Tibial nerve (tissue), 4 donors: ENCODE data around the gene MPHOSPH10. TPM values are rescaled to one million over a fixed set of nuclear protein-coding genes. Genes with fewer than 3 reads are reported as not detected.
"Not testable (repeated sequence)": the region's sequence is repeated elsewhere in the genome, so short reads cannot be mapped to it uniquely, and the experiment has no call there.

Source experiments
- DNase-seq, 2 donors: peaks; one replicate each; pipeline ENCODE4 v3.0.0-alpha.2; 2019; ENCODE audit warnings: low spot score in 2 of 2
- H3K27ac ChIP-seq, 4 donors: fragments of 200-600 bp; sonication (generic) in 3 of 4; one replicate each; pipeline ENCODE4 v1.5.1; 2017 to 2019; ENCODE audit warnings: mild to moderate bottlenecking in 1 of 4
- H3K27me3 ChIP-seq, 2 donors: fragments of 200-600 bp; sonication (generic) in 1 of 2; one replicate each; pipeline versions ENCODE4 v1.5.1 to v1.6.0; 2017 to 2019
- H3K36me3 ChIP-seq, 3 donors: fragments of 200-600 bp; sonication (generic); one replicate each; pipeline ENCODE4 v1.5.1; 2018 to 2019
- H3K4me1 ChIP-seq, 4 donors: fragments of 200-600 bp; sonication (generic) in 3 of 4; one replicate each; pipeline ENCODE4 v1.5.1; 2017 to 2019
- H3K4me3 ChIP-seq, 4 donors: fragments of 200-600 bp; sonication (generic) in 3 of 4; one replicate each; pipeline ENCODE4 v1.5.1; 2017 to 2019; ENCODE audit warnings: mild to moderate bottlenecking in 1 of 4, moderate library complexity in 1 of 4
- H3K9me3 ChIP-seq, 4 donors: fragments of 200-600 bp; sonication (generic) in 3 of 4; one replicate each; pipeline ENCODE4 v1.5.1; 2017 to 2019
- EP300 ChIP-seq, 2 donors: sonication (generic); formaldehyde crosslinking; IDR thresholded peaks; one replicate each; pipeline ENCODE4 v1.6.1; 2017; ENCODE audit warnings: antibody characterized with exemption in 2 of 2, mild to moderate bottlenecking in 1 of 2
- POLR2A ChIP-seq, 2 donors: fragments of 450-650 bp; IDR thresholded peaks; one replicate each; pipeline ENCODE4 v1.6.1; 2017; ENCODE audit warnings: antibody characterized with exemption in 2 of 2, mild to moderate bottlenecking in 2 of 2, moderate library complexity in 2 of 2
- WGBS, 2 donors: methylation state at CpG; one replicate each; pipeline ENCODE4 v1.1.5; 2018; 5-methylcytosine and 5-hydroxymethylcytosine counted together
- total RNA-seq, 4 donors: library from RNA; depleted of rRNA; stranded (reverse); fragments of >200 nt; gene quantifications; one replicate each; pipeline ENCODE4 v1.1.0, GENCODE V29; 2016
- TF ChIP-seq, protein P1 (sequence below), 5 experiments: fragments of 200-600 bp in 3 of 5; fragments of 450-650 bp in 2 of 5; sonication (generic) in 3 of 5; IDR thresholded peaks; one replicate each; pipeline ENCODE4 v1.5.1; 2016 to 2019; ENCODE audit warnings: antibody characterized with exemption in 5 of 5, mild to moderate bottlenecking in 3 of 5, moderate library complexity in 2 of 5

Gene MPHOSPH10
- total RNA-seq, 4 donors from 2014 or later, result 15.3 to 30.8 (median 16.6) TPM

DNA sequence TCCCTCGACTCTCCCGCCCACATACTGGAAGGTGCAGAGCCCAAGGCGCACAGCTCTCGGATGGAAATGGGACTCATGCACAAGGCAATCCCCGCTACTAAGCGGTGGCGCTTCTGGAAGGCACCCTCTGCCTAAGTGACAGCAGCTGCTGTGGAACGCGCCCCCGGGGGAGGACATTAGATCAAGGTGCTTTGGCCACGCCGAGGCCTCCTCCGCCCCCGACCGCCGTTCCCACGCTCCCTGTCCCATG lies 607 bp upstream of the MPHOSPH10 start:
- H3K4me3 ChIP-seq, result peak overlapping the region; percentile 68 to 99 (median 83)
- 0% methylated on average over 5 to 13 of the region's 17 CpGs for WGBS, 2 donors
- no peaks in the 10 kb centered on the region for H3K9me3 ChIP-seq
- H3K27ac ChIP-seq, result peak overlapping the region; percentile 90 to 96 (median 94)
- H3K36me3 ChIP-seq, result peaks cover 0 to 17% (median 0%) of the 10 kb centered on the region in 3 donors
- DNase-seq, result no peak
- no peak for TF ChIP-seq POLR2A (IDR thresholded peaks at IDR 0.05)
- TF ChIP-seq, protein P1, sequence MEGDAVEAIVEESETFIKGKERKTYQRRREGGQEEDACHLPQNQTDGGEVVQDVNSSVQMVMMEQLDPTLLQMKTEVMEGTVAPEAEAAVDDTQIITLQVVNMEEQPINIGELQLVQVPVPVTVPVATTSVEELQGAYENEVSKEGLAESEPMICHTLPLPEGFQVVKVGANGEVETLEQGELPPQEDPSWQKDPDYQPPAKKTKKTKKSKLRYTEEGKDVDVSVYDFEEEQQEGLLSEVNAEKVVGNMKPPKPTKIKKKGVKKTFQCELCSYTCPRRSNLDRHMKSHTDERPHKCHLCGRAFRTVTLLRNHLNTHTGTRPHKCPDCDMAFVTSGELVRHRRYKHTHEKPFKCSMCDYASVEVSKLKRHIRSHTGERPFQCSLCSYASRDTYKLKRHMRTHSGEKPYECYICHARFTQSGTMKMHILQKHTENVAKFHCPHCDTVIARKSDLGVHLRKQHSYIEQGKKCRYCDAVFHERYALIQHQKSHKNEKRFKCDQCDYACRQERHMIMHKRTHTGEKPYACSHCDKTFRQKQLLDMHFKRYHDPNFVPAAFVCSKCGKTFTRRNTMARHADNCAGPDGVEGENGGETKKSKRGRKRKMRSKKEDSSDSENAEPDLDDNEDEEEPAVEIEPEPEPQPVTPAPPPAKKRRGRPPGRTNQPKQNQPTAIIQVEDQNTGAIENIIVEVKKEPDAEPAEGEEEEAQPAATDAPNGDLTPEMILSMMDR (IDR thresholded peaks at IDR 0.05), result no peak
- no peak for TF ChIP-seq EP300 (IDR thresholded peaks at IDR 0.05)
- no peaks in the 10 kb centered on the region for H3K27me3 ChIP-seq
- H3K4me1 ChIP-seq, result peaks cover 0 to 53% (median 14%) of the 10 kb centered on the region in 4 donors

DNA sequence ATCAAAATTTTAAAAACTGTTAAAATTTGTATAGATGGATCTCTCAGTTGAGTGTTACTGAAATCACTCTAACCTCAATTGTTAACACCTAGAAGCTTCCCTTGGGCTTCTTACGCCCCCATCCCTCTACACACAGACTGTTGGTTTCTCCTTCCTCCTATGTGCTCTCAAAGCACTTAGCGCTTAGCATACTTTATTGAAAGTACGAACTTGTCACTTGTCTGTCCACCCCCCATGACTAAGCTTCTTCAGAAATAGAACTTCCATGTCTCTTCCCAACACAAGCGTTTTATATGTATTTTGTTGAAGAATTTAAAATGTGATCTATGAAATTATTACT lies 441 bp downstream of the MPHOSPH10 start:
- peak overlapping the region; percentile 68 to 99 (median 83) for H3K4me3 ChIP-seq
- TF ChIP-seq EP300 (IDR thresholded peaks at IDR 0.05) (no peak), POLR2A (IDR thresholded peaks at IDR 0.05) (no peak)
- TF ChIP-seq, protein P1 (IDR thresholded peaks at IDR 0.05), result no peak
- no peaks in the 10 kb centered on the region for H3K9me3 ChIP-seq
- DNase-seq, result no peak
- peaks cover 0 to 27% (median 0%) of the 10 kb centered on the region in 3 donors for H3K36me3 ChIP-seq
- H3K4me1 ChIP-seq, result peaks cover 0 to 53% (median 14%) of the 10 kb centered on the region in 4 donors
- WGBS, 2 donors, result 0% methylated on average over 4 of the region's 4 CpGs
- peak overlapping the region; percentile 90 to 96 (median 94) for H3K27ac ChIP-seq
- H3K27me3 ChIP-seq, result no peaks in the 10 kb centered on the region

DNA sequence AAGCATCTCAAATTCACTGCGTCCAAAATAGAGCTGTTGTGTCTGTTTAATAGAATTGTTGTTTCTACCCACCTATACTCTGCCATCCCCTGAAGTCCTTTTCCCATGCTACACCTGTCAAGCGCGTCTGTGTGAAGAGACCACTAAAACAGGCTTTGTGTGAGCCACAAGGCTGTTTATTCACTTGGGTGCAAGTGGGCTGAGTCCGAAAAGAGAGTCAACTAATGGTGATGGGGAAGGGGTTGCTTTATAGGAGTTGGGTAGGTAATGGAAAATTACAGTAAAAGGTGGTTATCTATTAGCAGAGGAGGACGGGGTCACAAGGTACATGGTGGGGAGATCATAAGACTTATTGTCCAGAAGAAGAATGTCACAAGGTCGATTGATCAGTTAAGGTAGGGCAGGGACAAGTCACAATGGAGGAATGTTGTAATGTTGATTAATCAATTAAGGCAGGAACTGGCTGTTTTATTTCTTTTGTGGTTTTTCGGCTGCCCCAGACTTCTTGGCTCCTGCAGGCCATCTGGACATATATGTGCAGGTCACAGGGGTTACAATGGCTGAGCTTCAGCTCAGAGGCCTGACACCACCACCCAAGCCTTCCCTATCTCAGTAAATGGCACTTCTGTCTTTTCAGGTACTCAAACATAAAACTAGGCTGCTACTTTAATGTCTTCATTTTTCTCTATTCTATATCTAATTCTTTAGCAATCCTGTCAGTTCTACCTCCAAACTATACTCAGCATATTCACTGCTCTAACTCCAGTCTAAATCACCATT lies 1.1 kb downstream of the MPHOSPH10 start:
- WGBS, 2 donors, result 48 to 50% methylated on average over 7 of the region's 7 CpGs
- H3K27ac ChIP-seq, result peak overlapping the region in 3 of 4 donors; percentile 93 to 96 (median 95)
- H3K4me1 ChIP-seq, result peaks cover 0 to 51% (median 14%) of the 10 kb centered on the region in 4 donors
- not testable (repeated sequence) for H3K27me3 ChIP-seq, DNase-seq, H3K9me3 ChIP-seq
- peaks cover 0 to 34% (median 4%) of the 10 kb centered on the region in 3 donors for H3K36me3 ChIP-seq
- H3K4me3 ChIP-seq, result peak overlapping the region; percentile 68 to 99 (median 83)

DNA sequence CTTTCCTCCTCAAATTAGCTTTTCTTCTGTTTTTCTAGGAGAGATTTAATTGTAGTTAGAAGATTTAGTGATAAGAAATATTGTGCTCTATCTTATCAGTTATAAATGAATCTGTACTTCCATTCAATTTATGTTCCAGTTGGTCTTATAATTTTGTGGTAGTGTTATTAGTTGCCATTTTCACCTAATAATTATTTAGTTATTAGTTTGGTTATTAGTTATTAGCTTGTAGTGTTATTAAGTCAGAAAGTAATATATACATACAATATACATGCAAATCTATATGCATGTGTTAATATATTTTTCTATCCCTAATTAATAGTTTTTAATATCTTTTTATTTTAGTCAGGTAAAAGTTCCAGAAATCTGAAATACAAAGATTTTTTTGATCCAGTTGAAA lies 3.2 kb downstream of the MPHOSPH10 start:
- no peak for TF ChIP-seq EP300 (IDR thresholded peaks at IDR 0.05)
- TF ChIP-seq POLR2A (IDR thresholded peaks at IDR 0.05), result no peak
- TF ChIP-seq, protein P1 (IDR thresholded peaks at IDR 0.05), result no peak
- no peak overlapping the region for H3K4me3 ChIP-seq
- no peak for DNase-seq
- H3K9me3 ChIP-seq, result no peaks in the 10 kb centered on the region
- peaks cover 0 to 53% (median 6%) of the 10 kb centered on the region in 3 donors for H3K36me3 ChIP-seq
- no peak overlapping the region for H3K27ac ChIP-seq
- no peaks in the 10 kb centered on the region for H3K27me3 ChIP-seq
- peaks cover 0 to 31% (median 13%) of the 10 kb centered on the region in 4 donors for H3K4me1 ChIP-seq

DNA sequence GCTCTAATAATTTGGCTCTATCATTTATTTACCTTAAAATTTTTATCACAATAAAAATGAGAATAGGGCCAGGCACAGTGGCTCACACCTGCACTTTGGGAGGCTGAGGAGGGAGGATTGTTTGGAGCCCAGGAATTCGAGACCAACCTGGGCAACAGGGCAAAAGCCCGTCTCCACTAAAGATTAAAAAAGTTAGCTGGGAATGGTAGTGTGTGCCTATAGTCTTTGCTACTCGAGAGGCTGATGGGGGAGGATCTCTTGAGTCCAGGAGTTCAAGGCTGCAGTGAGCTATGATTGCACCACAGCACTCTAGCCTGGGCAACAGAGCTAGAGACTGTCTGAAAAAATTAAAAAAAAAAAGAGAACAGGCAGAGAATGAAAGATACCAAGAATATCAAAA lies 5.7 kb downstream of the MPHOSPH10 start:
- no peak for DNase-seq
- WGBS, 2 donors, result 64 to 78% methylated on average over 3 of the region's 3 CpGs
- TF ChIP-seq EP300 (IDR thresholded peaks at IDR 0.05) (no peak), POLR2A (IDR thresholded peaks at IDR 0.05) (no peak)
- TF ChIP-seq, protein P1 (IDR thresholded peaks at IDR 0.05), result no peak
- no peaks in the 10 kb centered on the region for H3K27me3 ChIP-seq
- H3K4me3 ChIP-seq, result no peak overlapping the region
- H3K36me3 ChIP-seq, result peaks cover 0 to 79% (median 22%) of the 10 kb centered on the region in 3 donors
- H3K9me3 ChIP-seq, result no peaks in the 10 kb centered on the region
- peaks cover 0 to 20% (median 10%) of the 10 kb centered on the region in 4 donors for H3K4me1 ChIP-seq
- no peak overlapping the region for H3K27ac ChIP-seq
